ENCODE measurements around the gene DIAPH2.

DIAPH2 gene

DNA sequence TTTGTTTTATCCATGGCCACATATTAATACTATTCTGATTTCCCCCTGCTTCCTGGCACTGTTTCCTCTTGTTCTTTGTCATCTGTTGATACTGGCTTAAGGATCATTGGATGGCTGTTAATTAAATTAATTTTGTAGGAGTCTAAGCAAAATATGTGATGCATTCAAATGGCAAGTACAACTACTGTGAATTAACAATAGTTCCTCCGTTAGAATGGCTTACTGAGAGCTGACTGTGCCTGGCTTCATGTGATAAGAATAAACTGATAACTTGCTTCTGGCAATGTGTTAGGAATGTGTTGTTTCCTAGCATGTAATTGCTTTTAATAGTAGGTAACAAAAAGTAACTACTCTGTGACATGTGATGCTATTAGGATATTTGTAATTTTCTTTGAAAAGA is 297.5 kb downstream of the DIAPH2 start:
- no peak for DNase-seq

DNA sequence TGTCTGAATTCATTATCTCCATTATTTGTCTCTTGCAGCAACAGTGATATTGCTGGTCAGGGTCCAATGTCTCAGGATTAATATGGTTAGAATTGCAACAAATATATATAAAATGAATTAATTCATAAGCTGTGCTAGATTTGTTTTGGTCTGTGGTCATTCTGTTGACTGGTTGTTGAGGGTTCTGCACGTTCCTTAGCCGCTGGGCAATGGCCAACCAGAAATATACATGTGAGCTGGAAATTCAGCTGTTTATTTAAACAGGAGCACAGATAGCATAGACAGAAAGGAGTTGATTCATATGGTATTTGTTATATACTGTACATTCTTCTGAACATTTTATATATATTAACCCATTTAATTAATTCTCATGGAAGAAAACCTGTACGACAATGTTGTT is 299.9 kb downstream of the DIAPH2 start:
- DNase-seq, result no peak

DNA sequence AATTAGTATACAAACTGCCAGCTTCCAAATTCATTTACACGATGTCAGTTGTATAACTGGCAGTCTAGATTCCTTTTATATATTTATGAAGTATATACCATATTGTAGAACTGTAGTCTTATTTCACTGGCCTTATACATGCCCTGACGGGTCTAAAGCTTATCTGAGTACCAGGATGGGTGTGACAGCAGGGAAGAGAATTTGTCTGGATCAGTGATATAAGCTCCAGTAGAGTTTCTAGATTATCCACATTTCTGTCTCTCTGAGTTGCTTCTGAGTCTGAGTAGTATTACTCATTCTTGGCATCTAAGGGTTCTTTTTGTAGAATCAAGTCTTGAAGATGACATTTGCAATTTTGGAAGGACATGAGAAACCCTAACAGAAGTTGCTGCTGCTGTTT is 300.4 kb downstream of the DIAPH2 start:
- no peak for DNase-seq

DNA sequence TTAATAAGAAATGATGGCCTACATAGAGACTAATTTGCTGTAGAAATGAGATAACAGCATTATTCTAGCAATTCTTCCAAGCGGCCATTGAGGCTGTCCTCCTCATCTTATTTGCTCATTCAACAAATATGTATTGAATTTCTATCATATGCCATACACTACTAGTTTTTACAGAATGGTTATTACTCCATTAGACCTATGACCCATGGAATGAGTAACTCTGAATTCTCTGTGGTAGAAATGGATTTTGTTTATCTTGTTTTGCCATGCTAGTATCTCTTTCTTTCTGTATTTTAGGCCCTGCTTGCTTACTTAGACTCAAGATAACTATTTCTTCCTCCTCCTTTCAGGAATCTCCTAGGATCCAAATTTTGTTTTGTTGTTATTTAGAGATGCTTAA is 302.6 kb downstream of the DIAPH2 start:
- DNase-seq, result no peak

DNA sequence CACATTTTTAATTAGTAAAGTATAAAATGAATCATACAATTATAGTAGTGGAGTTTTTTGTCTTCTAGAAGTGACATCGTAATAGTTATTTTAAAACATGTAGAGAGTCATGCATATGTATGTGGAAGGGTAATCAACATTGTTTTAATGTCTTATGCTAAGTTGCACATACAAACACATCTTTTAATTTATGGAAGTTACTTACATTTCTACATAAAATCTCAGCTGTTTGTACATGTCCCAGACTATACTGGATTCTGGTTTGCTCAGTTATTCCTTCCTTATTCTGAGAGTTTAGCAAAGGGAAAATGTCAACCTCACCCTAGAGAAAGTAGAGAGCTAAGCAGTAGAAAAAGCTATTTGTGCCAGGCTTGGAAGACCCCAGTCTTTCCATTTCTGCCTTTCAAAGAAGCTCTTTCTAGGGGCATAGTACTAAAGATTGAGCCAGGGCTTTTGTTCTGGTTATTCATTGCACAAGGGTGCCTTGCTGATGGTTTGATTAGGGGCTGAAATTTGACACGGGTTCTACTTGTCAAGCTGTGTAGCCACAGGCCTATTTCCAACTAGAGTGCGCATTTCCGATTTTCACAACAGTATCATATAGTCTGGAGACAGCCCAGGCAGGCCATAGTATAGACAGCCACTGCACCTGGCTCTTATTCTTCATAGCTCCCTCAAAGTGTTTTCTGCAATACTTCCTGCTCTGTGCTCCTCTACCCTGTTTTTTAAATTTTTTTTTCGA is 305.4 kb downstream of the DIAPH2 start:
- no peak for DNase-seq

DNA sequence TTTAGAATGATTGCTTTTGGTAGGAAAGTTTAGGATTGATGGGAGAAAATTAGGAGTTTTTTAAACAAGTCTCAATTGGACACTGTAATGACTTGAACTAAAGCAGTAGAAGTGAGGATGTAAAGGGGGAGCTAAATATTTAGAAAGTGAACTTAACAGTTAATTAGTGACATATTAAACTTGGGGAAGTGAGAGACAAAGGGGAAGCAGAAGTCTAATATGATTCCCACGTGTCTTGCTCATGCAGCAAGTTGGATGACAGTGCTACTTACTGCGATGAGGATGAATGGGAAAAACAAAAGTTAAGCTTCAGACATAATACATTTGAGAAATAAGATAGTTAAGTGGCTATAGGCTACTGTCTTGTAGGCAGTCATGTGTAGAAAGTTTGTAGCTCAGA is 309.5 kb downstream of the DIAPH2 start:
- no peak for DNase-seq

DNA sequence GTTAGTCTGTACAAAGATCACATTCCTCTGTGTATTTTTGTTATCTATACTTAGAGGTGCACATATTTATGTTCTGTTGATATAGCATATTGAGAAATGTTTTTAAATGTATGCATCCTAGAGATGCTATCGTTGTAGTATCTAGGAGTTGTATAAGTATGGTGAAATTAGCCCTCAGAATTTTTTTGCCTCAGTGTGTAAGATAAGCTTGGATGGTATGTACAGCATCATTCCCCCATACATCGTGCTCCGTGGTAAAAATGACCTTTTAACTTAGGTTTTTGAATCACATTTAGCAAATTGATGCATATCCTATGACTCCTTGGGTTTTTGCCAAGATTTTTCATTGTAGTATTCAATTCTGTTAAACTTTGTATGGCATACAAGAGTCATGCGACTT is 312.6 kb downstream of the DIAPH2 start:
- DNase-seq, result no peak

DNA sequence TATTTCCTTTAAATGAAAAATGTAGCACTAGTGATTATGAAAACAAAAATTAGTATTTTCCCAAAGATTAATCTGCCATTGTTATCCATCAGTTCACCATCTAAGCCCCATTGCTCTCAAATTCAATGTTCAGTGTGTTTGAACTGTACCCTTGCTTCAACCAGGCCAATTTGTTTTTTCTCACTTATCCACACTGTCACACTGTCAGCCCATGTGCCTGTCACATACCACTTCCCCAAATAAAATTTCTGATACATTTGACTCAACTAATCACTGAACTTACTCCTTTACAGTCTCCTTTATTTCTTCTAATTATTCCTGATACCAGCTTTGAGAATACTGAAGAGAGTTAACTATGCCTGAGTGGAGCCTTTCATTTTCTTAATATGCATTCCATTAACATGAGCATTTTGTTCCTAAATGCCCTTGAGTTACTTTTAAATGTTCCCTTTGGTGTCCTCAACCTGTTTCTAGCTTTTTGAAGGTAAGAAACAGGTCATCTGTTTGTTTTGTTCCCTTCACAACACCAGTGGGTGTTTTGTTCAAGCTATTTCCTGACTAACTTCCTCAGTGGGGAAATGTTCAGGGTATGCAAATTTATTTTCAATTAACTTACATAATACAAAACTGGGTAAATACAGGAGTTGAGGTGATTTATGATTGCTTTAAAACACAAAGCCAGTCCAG is 316.2 kb downstream of the DIAPH2 start:
- no peak for DNase-seq

DNA sequence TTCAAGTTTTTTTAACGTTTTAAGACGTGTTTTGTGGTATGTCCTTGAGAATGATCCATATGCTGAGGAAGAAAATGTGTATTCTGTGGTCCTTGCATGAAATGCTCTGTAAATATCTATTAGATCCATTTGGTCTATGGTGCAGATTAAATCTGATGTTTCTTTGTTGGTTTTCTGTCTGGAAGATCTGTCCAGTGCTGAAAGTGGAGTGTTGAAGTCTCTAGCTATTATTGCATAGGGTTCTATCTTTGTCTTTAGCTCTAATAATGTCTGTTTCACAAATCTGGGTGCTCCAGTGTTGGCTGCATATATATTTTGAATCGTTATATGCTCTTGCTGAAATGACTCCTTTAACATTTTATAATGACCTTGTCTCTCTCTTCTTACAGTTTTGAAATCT is 321.5 kb downstream of the DIAPH2 start:
- no peak for DNase-seq

DNA sequence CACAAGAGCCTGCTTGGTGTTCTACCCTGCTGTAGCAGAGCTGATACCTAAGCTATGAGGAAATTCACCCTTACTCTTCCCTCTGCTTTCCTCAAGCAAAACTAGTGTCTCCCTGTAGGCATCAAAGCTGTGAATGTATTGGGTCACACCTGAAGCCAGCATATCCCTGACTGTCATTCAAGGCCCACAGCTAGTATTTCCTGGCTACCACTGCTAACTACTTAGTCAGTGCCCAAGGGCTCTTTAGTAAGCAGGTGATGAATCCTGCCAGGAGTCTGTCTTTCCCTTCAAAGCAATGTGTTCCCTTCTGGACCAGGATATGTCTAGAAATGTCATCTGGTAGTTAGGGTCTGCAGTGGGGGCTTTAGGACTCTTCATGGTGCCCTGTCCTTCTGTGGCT is 324.7 kb downstream of the DIAPH2 start:
- DNase-seq, result no peak

DNA sequence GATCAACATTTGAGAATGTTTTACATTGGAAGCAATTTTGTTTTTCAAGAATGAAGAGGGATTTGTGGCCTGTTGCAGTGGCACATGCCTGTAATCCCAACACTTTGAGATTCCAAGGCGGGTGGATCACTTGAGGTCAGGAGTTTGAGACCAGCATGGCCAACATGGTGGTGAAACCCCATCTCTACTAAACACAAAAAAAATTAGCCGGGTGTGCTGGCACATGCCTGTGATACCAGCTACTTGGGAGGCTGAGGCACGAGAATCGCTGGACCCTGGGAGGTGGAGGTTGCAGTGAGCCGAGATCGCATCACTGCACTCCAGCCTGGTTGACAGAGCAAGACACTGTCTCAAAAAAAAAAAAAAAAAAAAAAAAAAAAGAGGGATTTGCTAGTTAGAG is 326.9 kb downstream of the DIAPH2 start:
- no peak for DNase-seq

DNA sequence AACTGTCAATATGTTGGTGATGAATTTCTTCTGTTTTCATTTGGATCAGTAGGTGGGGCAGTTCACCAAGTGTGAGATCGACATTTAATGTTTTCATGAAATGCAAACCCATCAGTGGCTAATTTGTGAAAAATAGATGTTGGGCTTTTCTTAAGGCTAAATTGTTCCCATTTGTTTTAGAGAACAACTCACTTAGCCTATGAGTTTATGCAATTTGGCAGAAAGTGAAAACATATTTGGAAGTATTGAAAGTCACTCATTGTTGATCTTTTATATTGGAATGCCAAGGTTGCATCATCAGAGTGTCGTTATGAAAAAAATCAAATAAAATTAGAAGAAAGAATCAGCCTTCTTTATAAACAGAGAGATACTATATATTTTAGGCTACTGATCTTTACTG is 331.5 kb downstream of the DIAPH2 start:
- no peak for DNase-seq

DNA sequence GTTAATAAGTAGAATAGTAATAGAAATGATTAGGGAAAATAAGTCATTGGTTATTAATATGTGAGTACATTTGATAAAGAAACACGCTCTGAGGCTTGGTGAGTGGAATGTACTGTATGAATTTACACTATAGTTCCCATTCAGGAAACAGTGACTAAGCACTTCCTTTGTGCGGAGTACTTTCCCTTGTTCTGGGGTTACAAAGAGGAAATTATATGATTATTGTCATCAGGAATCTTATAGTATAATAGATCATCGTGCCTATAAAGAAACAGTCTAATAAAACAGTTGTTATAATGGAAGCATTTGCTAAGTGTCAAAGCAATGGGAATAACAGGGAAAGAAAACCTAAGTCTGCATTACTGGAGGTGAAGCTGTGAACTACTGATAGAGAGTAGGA is 337.0 kb downstream of the DIAPH2 start:
- DNase-seq, result no peak

DNA sequence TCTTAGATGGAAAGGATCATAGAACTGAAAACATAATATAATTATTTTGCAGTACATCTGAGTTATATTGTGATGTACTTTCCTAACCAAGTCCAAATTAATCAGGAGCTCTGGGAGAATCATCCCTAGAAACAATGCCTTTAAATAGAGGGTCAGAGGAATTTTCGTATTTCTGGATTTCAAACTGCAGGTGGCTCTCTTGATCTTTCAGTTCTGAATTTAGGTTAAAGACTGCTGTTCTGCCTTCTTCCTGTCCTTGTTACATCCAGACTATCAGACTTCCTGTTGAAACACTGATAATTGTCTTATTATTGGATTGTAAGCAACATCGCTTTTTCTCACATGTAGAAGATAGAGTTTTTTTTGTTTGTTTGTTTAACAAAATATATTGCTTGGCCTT is 341.8 kb downstream of the DIAPH2 start:
- peak; percentile 9 to 11 for DNase-seq

DNA sequence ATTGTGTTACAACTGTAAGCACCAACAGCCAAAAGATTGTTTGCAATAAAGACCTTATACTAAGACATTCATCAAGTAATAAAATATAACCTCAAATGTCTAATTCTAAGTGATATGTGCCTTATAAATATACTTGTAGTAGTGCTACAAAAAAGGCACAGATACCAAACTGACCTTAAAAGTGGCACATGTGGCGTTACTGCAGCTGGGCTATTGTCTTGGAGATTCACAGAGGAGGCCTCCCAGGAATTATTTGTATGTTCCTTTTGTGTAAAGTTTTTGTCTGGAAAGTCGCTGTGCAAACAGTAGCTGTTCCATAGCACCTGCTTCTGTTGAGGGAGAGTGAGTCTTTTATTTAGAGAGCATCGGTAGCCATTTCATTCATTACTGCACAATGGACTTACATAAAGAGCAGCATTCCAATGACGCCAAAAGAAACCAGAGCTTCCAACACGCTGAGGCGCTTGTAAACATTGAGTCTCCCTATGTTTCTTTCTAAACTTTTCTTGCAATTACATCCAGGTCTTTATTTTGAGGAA is 342.8 kb downstream of the DIAPH2 start:
- peak; percentile 89 to 90 for DNase-seq

DNA sequence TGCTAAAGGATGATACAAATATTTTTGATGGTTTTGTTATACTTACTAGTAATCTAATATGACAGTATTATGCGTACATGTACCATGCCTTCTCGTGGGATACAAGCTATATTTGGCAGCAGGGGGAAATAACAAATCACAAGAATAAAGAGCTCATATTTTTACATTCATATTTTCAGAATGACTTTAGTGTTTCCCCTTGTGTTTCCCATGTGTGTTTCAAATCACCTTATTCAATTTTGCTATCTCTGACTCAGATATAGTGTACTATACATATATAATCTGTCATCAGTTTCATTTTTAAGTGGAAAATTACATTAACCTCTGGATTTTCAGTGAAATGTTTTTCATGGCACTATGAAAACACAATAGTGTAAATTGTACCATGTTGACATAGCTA is 345.8 kb downstream of the DIAPH2 start:
- DNase-seq, result no peak

DNA sequence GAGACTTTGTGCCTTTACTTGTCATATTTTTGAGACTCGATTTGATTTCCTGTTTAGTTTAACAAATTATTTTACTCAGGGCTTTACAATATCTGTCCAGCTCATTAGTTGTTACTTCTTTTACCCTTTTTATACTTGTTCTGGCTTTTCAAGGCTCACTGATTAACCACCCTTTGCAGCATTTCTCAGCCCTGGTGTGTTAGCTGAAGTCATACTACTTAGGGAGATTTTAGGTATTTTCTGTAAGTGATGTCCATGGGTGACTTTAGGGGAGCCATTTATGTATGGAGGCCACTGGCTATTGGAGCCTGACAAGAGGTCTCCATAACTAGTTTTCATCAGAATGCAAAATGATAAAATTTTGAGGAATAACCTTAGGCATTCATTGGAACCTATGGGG is 346.3 kb downstream of the DIAPH2 start:
- DNase-seq, result no peak

DNA sequence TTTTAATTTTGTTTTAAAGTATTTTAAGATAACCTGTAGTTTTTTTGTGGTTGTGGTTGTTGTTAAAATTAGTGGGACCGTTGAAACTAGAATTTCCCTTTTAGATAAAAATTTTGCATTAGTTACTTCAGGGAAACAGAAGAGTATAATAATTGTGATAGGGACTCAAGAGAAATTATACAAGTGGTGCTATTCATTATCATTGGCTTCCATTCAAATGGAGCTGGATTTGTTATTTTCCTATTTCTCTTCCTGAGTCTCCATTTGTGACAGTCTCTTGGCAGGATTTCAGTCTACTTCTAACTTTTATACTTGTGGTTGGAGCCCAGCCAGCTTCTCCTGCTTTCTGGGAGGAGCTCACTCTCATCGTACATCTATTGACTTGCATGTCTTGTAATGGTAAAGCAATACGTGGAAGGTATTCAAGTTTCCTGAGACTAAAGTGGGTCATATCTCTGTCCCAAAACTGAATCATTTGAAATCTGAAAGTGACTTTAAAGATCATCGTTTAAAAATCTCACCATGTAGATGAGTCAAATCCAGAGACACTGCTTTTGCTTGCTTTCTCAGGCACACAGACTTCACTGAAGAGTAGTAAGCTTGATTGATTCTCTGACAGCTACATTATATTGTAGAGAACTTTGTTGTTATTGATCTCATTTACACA is 354.9 kb downstream of the DIAPH2 start:
- no peak for DNase-seq

DNA sequence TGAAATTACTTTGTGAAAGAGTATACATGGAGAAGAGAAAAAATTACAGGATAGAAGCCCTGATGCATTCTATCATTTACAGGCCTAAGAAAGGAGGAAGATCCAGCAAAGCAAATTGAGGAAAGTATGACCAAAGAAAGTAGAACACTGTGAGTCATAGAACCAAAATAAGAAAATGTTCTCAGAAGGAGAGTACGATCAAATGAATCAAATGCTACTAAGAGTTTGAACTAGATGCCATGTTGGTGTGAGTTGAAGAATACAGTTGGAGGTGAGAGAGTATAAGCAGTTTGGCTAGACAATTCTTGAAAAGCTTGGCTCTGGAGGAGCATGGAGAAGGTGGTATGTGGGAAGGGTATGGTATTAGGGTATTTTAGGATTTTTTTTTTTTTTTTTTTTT is 360.8 kb downstream of the DIAPH2 start:
- DNase-seq, result no peak

DNA sequence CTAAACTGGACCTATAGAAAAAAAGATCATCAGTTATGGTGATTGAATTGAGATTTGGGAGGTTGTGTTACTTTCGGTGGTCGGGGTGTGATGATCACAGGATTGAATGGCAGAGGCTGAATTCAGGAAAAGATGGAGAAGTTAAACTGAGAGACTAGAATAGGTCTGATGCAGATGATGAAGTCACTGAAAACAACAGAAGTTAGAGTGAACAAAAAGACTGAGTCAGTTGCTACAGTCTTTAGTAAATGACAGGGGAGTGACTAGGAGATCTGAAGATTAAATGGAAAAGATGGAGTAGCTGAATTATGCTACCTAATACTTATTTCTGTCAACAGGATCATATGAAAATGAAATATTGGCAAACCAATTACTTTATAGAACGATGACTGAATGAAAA is 362.2 kb downstream of the DIAPH2 start:
- no peak for DNase-seq

DNA sequence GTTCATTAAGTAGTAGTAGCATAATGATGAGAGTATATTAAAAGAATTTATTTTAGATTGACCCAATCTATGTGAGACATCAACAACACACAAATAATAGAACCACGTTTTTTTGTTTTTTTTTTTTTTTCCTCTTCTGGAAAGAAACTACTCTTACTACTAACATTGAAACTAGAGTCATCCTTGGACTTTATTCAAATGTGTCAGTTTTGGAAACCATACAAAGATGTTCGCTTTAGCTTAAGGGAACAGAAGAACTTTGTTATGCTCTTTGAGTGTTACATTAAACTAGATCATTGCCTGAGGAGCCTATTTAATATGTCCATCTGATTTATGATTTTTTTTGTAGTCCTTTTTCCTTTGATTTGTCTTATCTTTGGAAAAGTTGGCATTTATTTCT is 365.8 kb downstream of the DIAPH2 start:
- DNase-seq, result no peak

DNA sequence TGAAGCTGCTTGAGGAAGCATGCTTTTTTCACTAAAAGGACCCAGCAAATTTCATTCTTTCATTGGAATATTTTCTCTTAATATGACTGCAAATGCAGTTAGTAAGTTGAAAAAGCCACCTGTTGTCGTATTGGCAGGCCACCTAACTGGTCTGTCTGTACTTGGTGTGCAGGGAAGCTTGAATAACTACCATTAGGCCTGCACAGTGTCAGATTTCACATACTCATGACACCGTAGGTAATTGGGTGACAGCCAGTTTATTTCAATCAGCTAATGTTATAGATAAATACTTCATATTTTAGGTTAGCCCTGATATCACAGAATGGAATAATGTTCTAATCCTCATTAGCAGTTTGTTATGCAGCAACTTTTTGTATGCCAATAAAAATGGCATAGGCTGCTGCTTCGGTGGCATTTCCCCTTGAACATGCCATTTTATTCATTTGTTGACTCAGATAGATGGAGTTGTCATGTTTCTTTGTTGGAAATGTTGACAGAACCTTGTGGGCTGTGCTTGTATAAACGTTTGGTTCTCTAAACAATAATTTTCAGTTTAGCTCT is 372.8 kb downstream of the DIAPH2 start:
- DNase-seq, result peak; percentile 52 to 73

DNA sequence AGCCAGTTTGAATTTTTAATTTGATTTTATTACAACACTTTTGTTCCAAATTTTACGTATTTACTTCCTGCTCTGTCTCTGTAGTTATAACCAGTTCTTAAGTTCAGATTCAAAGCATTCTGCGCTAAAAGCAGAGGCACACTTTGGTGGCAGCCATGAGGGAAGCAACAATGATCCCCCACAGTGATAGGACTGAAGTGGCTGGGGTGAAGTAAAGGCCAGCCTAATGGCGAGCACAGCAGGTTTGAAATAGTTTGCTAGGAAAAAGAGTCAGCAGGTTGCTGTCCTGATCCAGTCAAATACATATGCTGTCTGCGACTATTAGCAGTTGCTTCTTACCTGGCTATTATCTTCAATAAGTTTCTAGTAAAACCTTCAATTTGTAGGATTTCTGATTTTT is 375.4 kb downstream of the DIAPH2 start:
- no peak for DNase-seq

DNA sequence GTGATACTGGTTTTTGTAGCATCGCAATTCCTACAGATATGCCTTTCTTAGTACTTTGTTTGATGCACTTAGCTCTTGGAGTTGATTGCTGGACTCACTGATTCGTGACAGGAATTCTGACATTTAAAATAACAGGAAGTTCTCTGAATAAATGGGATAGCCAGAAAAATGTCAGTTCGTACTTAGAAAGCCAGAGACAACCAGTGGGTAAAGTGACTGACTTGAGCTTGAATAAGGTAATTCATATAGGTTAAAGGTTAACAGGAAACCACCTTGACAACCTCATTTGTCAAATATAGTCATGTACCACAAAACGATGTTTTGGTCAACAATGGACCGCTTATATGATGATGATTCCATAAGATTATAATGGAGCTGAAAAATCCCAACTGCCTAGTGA is 380.4 kb downstream of the DIAPH2 start:
- DNase-seq, result no peak

Measured in NCI-H1930 (cell line).